HG03342 (cell line): ENCODE data around the gene TBCD.

Source experiments
- ATAC-seq: cut with Tn5 transposase; IDR thresholded peaks from one replicate; pipeline ENCODE4 v1.9.1; 2021; ENCODE audit warnings: mild to moderate bottlenecking, moderate library complexity; ENCODE audit not compliant: unreplicated experiment

Gene TBCD

DNA sequence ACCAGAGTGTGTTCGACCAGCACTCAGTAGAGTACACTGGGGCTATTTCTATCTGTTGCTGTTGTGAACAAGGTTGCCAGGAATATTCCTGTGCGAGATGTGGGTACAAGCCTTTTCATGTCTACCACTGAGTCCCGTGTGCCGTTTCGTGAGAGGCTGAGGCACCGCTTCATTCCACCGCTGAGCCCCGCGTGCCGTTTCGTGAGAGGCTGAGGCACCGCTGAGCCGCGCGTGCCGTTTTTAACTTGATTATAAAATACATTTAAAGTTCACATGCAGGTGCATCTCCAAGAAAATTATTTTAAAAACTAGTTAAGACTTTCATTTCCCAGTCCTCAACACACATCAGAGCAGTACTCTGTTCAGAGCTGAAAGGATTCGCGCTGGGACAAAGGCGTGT lies 166.6 kb downstream of the TBCD start:
- no peak for ATAC-seq

GRCh38 chr17:82920150-82920549 lies 168.3 kb downstream of the TBCD start:
- no peak for ATAC-seq

DNA sequence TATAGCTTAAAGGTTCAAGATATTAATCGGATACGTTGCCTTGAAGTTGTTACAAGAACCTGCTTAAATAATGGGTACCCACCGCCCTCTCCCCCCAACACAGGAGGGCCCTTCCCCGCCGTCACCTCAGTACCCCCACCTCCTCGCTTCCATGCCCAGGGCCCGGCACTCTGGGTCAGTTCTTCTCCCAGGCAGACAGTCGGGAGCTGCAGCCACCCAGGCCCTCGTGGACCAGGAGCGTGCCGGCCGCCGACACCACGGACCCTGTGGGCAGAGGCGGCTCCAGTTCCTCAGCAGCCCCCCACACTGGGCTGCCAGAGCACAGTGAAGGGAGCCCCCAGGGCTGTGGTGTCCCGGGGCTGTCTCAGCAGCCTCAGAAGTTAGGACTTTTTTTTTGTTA lies 168.8 kb downstream of the TBCD start:
- ATAC-seq: no peak

GRCh38 chr17:82921426-82921825 lies 169.6 kb downstream of the TBCD start:
- no peak for ATAC-seq

DNA sequence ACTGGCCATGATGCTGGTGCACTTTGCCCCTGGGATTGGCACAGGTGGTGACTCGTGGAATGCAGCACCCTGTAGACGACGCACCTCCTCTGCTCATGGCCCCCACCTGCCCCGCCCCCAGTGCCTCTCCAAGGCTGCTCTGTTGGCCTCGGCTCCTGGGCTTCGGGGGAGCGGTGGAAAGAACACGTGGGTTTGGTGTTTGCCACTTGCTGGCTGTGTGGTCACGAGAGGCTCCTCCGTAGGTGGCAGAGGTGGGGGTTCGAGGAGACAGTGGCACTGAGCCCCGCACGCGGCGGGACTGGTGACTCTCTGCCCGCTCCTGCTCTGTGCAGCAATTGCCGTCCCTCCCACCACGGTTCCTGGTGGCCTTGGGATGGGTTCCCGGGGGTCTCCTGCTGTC lies 170.8 kb downstream of the TBCD start:
- no peak for ATAC-seq

- ATAC-seq: no peak
These were observed 171.7 kb downstream of the TBCD start for GRCh38 chr17:82923366-82924113.

- no peak for ATAC-seq
These were observed 172.3 kb downstream of the TBCD start for GRCh38 chr17:82924214-82924613.

- no peak for ATAC-seq
These were observed 172.9 kb downstream of the TBCD start for GRCh38 chr17:82924812-82925211.

DNA sequence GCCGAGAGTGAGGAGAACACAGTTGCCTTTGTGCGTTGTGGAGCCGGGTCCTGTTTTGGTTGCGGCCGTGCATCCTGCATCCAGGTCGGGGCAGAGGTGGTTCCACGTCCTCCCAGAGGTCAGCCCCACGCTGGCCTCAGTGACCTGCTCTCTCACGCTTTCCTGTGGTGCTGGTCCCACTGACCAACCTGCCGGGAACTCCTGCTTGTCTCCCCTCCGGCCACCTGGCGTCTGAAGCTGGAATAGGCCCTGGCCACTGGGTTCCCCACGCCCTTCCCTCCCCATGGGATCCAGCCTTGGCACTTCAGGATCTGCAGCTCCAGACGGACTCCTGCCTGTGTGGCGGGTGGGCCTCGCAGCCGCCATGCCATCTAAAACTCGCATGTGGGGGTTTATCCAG lies 173.5 kb downstream of the TBCD start:
- no peak for ATAC-seq

DNA sequence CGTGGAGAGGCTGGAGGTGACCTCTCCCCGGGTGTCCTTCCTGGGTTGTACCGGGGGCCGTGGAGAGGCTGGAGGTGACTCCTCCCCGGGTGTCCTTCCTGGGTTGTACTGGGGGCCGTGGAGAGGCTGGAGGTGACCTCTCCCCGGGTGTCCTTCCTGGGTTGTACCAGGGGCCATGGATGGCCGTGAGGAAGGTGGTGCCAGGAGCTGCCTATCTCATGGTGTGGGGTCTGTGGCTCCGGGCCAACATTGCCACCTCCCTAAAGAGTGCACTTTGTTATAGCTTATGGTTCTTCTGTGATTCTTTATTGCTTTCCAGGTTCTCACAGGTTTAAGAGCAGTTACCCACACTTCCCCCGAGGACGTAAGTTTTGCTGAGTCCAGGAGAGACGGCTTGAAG lies 174.2 kb downstream of the TBCD start:
- ATAC-seq: no peak

- ATAC-seq: no peak
These were observed 174.9 kb downstream of the TBCD start for GRCh38 chr17:82926716-82927115.

- no peak for ATAC-seq
These were observed 175.4 kb downstream of the TBCD start for GRCh38 chr17:82927311-82927660.

- ATAC-seq: no peak
These were observed 176.1 kb downstream of the TBCD start for GRCh38 chr17:82927661-82928601.

- no peak for ATAC-seq
These were observed 177.3 kb downstream of the TBCD start for GRCh38 chr17:82929011-82929622.

DNA sequence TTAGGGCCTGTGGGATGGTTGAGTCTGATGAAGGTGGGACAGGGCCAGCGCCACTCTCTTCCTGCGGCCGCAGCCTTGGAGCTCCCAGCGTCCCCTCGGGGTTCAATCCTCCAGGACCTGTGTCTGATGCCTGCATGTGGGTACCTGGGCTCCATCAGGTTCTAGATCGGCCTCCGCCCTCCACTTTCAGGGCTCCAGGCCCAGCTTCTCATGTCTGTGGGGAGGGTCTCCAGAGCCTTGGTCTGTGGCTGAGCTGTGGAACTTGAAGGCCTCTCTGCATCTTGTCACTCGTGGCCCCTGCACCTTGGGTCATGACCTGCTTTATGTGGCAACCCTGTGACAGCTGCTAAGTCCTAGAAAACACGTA lies 177.8 kb downstream of the TBCD start:
- no peak for ATAC-seq

GRCh38 chr17:82930043-82930923 lies 178.4 kb downstream of the TBCD start:
- no peak for ATAC-seq

- ATAC-seq: no peak
These were observed 179.2 kb downstream of the TBCD start for GRCh38 chr17:82930924-82931698.

DNA sequence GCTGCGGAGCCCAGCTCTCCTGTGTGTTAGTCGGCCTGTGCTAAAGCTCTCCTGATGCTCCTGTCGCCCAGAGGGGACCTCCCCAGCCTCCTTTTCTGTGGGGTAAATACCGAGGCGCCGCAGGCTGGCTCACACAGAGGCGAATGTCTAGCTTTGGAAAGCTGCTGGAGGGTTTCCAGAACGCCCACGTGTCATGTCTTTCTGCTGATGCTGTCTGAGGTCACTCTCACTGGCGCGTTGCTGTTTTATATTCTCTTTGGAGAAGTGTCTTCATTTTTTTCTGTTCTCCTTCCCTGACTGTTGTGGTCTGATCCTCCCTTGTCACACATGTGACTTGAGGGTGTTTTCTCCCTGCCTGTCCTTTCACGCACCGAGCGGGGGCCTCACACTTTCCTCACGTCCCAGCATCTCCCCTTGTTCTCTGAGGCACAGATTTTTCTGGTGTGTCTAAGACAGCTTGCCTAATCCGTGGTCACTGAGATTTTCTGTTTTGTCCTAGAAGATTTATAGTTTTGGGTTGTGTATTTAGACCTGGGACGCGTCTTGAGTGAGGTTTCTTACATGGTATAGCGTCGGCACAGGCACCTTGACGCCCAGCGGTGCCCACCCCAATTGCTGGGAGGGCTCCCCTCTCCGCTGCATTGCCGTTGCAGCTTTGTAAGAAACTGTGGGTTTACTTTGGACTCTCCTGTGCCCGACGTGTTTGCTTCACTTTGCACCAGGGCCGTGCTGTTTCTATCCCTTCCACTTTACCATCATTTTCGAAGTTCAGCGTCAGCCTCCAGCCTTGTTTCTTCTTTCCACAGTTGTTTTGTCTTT lies 180.0 kb downstream of the TBCD start:
- ATAC-seq: no peak
